ENCODE results near the gene WIF1.

DNA sequence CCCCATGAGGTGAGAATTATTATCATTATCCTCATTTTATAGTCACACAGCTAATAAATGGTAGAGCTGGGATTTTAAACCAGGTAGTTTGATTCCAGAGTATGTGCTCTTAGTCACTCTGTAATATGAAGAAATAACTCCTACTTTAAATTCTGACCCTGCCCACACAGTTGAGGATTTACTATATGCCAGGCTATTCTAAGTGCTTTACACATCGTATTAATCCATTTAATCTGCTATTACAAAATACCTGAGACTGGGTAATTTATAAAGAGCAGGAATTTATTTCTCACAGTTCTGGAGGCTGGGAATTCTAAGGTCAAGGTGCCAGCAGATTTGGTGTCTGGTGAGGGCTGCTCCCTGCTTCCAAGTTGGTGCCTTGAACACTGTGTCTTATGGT lies 19.6 kb upstream of the WIF1 start:
- TF ChIP-seq, protein P1, sequence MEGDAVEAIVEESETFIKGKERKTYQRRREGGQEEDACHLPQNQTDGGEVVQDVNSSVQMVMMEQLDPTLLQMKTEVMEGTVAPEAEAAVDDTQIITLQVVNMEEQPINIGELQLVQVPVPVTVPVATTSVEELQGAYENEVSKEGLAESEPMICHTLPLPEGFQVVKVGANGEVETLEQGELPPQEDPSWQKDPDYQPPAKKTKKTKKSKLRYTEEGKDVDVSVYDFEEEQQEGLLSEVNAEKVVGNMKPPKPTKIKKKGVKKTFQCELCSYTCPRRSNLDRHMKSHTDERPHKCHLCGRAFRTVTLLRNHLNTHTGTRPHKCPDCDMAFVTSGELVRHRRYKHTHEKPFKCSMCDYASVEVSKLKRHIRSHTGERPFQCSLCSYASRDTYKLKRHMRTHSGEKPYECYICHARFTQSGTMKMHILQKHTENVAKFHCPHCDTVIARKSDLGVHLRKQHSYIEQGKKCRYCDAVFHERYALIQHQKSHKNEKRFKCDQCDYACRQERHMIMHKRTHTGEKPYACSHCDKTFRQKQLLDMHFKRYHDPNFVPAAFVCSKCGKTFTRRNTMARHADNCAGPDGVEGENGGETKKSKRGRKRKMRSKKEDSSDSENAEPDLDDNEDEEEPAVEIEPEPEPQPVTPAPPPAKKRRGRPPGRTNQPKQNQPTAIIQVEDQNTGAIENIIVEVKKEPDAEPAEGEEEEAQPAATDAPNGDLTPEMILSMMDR (conservative IDR thresholded peaks at IDR 0.05) = no peak
- TF ChIP-seq EZH2 (IDR thresholded peaks at IDR 0.05; ENCODE audit: low read depth) = no peak

Measured in PC-9 (cell line).